Measurements from ENCODE around the gene SPTBN4.
A peak's percentile ranks its signal among the peaks of the same experiment; 100 is the strongest.
"Not testable (repeated sequence)": the region's sequence is repeated elsewhere in the genome, so short reads cannot be mapped to it uniquely, and the experiment has no call there.

SPTBN4 gene

DNA sequence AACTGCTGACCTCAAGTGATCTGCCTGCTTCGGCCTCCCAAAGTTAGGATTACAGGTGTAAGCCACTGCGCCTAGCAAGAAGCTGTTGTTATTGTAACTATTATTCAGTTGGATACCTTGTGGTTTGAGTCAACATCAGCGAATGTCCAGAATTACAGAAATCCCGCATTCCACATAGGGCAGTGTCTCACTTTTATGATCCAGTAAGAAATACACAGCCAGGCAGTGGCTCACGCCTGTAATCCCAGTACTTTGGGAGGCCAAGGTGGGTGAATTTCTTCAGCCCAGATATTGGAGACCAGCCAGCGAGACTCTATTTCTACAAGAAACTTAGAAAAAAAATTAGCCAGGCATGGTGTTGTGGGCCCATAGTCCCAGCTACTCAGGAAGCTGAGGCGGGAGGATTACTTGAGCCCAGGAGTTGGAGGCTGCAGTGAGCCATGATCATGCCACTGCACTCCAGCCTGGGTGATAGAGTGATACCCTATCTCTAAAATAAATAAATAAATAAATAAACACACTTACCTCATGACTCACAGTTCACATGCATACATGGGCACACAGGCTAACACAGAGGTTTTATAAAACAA, 43.8 kb downstream of the SPTBN4 start:
- no peak for DNase-seq

DNA sequence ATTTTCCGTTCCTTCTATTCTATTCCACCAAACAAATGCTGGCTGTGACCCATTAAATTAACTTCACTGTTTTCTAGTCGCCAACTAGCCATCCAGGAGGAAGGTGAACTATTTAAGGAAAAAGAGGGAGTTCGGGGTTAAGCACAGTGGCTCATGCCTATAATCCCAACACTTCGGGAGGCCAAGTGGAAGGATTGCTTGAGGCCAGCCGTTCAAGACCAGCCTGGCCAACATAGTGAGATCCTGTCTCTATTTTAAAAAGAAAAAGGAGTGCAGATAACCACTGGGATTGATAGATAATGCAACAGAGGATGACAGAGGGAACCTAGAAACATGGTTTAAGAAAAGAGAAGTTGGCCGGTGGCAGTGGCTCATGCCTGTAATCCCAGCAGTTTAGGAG, 44.7 kb downstream of the SPTBN4 start:
- DNase-seq, result no peak

DNA sequence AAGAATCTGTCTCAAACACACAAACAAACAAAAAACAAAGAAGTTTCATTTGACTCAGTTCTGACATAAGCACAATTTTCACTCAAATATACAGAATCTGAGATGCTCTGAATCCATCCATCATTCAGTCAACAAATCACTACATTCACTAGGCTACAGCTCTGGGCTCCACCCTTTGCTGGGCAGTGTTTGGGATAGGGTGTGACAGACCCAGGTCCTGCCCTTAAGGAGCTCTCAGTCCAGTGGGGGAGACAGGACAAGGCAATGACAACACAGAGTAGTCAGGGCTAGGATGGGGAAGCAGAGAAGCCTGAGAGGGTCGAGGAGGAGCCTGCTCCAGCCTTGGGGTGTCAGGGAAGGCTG, 45.3 kb downstream of the SPTBN4 start:
- no peak for DNase-seq

DNA sequence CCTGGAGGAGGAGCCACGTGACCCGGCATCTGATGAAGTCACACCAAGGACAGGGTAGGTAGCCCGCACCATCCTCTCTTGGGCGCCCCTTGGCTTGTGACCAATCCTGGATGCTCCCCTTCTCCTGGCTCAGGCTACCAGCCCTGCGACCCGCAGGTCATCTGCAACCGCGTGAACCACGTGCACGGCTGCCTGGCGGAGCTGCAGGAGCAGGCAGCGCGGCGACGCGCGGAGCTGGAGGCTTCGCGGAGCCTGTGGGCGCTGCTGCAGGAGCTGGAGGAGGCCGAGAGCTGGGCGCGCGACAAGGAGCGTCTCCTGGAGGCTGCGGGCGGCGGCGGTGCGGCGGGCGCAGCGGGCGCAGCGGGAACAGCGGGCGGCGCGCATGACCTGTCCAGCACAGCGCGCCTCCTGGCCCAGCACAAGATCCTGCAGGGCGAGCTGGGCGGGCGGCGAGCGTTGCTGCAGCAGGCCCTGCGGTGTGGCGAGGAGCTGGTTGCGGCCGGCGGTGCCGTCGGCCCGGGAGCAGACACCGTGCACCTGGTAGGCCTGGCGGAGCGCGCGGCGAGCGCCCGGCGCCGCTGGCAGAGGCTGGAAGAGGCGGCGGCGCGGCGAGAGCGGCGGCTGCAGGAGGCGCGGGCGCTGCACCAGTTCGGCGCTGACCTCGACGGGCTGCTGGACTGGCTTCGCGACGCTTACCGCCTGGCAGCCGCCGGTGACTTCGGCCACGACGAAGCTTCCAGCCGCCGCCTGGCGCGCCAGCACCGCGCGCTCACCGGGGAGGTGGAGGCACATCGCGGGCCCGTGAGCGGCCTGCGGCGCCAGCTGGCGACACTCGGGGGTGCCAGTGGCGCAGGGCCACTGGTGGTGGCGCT, 45.9 kb downstream of the SPTBN4 start:
- DNase-seq, result no peak

DNA sequence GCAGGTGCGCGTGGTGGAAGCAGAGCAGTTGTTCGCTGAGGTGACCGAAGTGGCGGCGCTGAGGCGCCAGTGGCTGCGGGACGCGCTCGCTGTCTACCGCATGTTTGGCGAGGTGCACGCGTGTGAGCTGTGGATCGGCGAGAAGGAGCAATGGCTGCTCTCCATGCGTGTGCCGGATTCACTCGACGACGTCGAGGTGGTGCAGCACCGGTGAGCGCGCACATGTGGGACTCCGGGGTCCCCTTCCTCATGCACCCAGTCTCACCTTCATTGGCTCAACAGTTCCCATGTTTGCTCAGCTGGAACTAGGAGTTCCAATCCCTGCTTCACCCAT, 46.5 kb downstream of the SPTBN4 start:
- no peak for DNase-seq

DNA sequence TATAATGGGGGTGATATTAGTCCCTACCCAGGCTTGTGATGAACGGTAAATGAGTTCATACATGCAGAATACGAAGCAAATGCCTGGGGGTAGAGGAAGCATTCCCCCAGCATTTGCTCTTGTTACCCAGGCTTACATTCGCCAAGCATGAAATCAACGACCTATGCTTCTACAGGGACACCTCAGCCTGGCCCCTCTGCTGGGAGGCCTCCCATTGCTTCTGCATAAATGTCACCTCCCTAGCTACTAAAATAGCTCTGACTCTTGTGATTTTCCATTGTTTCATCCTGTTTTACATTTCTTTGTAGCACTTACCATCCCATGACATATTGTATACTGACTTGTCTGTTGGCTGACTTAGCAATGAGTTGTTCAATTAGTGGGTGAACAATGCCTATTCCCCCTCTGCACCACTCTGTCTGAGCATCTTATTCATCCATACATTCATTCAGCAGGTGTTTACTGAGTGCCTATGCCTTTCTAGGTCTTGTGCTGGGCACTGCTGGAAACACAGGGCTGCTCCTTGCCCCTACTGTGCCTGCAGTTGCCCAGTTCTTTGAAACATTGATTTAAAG, 47.0 kb downstream of the SPTBN4 start:
- DNase-seq, result no peak

DNA sequence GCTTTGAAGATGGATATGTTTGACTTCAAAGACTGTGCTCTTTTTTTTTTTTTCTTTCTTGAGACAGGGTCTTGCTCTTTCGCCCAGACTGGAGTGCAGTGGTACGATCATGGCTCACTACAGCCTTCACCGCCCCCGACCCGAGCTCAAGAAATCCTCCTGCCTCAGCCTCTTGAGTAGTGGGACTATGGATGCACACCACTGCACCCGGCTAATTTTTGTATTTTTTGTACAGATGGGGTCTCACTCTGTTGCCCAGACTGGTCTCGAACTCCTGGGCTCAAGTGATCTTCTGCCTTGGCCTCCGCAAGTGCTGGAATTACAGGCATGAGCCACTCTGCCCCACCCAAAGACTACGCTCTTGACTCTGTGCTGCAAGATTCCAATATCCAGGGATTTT, 50.4 kb downstream of the SPTBN4 start:
- DNase-seq, result no peak

DNA sequence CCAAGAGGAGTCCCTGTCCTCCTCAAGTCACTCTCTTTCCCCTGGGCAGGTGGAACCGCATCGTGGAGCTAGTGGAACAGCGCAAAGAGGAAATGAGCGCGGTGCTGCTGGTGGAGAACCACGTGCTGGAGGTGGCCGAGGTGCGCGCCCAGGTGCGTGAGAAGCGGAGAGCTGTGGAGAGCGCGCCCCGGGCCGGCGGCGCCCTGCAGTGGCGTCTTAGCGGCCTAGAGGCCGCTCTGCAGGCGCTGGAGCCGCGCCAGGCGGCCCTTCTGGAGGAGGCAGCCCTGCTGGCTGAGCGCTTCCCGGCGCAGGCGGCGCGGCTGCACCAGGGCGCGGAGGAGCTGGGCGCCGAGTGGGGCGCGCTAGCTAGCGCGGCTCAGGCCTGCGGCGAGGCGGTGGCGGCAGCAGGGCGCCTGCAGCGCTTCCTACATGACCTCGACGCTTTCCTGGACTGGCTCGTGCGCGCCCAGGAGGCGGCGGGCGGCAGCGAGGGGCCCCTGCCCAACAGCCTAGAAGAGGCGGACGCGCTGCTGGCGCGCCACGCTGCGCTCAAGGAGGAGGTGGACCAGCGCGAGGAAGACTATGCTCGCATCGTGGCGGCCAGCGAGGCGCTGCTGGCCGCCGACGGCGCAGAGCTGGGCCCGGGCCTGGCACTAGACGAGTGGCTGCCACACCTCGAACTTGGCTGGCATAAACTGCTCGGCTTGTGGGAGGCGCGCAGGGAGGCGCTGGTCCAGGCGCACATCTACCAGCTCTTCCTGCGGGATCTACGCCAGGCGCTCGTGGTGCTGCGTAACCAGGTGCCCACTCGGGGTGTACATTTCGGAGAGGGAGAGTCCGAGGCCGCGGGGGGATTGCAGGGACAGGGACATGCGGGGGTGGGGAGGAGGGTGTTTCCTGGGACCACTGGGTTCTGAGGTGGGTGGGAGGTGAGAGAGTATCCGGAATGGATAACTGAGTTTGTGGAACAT, 52.8 kb downstream of the SPTBN4 start:
- peak; percentile 12 for DNase-seq

DNA sequence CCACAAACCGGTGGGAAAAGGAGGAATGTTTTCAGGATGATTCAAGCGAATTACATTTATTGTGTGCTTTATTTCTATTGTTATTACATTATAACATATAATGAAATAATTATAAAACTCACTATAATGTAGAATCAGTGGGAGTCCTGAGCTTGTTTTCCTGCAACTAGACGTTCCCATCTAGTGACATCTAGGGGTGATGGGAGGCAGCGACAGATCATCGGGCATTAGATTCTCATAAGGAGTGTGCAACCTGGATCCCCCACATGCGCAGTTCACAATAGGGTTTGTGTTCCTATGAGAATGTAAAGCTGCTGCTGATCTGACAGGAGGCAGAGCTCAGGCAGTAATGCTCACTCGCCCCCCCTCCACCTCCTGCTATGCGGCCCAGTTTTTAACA, 54.5 kb downstream of the SPTBN4 start:
- no peak for DNase-seq

DNA sequence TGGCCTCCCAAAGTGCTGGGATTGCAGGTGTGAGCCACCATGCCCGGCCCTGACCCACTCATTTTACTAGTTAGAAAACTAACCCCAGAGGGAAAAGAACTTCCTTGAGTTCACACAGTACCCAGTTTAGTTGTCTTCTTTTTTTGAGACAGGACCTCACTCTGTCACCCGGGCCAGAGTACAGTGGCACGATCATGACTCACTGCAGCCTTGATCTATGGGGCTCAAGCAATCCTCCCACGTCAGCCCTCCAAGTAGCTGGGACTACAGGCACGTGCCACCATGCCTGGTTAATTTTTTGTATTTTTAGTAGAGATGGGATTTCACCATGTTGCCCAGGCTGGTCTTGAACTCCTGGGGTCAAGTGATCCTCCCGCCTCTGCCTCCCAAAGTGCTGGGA, 55.1 kb downstream of the SPTBN4 start:
- DNase-seq, result not testable (repeated sequence)

DNA sequence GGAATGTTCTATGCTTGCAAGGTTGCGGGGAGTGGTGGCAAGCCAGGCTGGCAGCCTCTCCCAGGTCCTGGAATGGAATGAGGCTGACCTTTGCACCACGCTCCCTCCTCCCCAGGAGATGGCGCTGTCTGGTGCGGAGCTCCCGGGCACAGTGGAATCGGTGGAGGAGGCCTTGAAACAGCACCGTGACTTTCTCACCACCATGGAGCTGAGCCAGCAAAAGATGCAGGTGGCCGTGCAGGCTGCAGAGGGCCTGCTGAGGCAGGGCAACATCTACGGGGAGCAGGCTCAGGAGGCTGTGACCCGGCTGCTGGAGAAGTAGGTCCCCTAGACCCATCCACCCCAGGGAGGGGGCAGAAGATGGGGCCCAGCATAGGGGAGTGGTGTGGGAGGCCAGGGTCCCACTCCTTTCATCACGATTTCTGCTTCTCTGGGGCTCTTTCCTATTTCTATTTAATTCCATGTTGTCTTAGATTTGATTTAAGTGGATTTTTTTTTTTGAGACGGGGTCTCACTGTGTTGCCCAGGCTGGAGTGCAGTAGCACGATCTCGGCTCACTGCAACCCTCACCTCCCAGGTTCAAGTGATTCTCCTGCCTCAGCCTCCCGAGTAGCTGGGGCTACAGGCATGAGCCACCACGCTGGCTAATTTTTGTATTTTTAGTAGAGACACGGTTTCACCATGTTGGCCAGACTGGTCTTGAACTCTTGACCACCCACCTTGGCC, 56.7 kb downstream of the SPTBN4 start:
- peak; percentile 31 for DNase-seq

DNA sequence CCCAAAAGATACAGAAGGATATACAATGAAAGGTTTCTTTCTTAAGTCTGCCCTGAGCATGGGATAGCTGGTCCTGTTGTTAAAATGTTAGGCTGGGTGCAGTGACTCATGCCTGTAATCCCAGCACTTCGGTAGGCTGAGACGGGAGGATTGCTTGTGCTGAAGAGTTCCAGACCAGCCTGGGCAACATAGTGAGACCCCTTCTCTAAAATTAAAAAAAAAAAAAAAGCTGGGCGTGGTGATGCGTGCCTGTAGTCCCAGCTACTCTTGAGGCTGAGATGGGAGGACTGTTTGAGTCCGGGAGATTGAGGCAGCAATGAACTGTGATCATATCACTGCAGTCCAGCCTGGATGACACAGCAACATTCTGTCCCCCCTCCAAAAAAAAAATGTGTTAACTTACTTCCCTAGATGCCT, 57.3 kb downstream of the SPTBN4 start:
- DNase-seq, result no peak

DNA sequence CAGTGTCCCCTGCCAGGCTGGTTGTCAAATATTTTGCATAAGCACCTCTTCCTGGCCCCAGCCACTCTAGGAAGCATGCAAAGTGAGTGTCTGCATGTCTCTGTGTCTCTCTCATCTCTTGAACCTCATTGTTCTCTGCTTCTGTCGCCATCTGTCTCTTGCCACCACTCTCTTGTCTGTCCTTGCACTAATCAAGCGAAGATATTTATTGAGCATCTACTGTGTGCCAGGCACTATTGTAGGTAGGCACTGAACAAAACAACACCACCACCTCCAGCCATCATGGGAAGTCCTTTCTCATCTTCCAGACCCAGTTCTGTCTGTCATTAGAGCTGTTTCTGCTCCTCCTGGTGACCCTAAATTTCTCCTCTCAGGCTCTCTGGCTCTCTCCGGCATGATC, 57.9 kb downstream of the SPTBN4 start:
- no peak for DNase-seq

DNA sequence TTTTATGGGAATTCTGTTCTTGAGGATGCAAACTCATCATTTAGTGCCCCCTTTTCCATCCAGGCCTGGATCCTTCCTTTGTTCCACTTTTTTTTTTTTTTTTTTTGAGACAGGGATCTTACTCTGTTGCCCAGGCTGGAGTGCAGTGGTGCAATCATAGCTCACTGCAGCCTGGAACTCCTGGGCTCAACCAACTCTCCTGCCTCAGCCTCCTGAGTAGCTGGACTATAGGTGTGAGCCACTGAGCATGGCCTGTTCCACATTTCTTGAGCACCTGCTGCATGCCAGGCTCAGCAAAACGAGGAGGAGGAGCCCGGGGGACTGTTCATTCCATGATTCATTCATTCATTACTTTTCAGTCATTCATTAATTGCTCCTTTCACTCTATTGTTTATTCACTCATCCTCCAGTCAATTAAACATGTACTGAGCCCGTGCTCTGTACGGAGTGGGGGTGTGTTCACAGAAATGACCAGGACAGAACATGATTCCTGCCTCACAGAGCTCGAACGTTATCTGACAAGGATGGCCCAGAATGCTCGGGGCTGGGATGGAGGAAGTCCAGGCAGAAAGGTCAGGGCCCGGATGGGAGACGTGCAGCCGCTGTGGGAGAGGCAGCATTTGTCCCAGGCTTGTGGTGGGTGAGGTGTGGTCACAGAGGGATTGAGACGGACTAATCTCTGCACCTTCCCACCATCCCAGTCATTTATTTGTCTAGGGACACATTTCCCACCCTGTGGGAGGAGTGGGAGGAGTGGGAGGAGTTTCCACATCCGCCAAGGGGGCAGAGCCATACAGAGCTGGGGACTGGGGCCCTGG, 58.6 kb downstream of the SPTBN4 start:
- no peak for DNase-seq

DNA sequence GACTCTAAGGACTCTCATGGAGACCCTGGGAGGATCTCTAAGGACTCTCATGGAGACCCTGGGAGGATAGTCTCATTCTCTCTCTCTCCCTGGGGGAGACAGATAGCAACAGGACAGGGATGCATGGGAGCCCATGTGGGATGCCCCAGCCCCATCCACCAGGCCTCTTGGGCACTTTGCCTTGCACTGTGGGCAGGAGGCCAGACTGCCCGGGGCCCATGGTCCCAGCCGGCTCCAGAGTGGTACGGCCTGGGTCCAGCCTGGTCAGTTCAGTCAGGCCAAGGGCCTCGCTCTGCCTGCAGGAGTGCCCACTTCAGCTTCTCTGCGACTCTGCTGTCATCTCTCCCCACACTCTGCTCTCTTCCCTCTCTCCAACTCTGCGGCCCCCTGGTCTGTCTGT, 61.3 kb downstream of the SPTBN4 start:
- no peak for DNase-seq

DNA sequence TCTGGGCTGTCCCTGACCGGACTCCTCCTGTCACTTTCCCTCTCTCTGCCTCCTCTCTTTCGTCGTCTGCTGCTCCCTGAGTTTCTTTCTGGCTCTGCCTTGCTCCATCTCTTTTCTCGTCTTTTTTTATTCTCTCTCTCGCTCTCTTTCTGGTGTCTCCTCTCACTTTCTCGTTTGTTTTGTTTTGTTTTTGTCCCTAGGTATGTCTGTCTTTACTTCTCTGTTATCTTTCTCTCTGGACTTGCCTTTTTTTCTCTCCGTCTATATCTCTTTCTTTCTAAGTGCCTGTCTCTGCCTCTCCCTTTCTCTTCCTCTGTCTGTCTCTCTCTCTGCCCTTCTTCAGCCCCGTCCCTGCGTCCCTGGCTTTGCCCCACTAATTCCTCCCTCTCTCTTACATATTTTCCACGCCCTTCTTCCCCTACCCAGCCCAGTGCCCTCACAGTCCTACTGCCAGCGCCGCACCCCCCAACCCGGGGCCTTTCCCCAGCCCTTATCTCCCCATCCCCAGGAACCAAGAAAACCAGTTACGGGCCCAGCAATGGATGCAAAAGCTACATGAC, 61.8 kb downstream of the SPTBN4 start:
- no peak for DNase-seq

DNA sequence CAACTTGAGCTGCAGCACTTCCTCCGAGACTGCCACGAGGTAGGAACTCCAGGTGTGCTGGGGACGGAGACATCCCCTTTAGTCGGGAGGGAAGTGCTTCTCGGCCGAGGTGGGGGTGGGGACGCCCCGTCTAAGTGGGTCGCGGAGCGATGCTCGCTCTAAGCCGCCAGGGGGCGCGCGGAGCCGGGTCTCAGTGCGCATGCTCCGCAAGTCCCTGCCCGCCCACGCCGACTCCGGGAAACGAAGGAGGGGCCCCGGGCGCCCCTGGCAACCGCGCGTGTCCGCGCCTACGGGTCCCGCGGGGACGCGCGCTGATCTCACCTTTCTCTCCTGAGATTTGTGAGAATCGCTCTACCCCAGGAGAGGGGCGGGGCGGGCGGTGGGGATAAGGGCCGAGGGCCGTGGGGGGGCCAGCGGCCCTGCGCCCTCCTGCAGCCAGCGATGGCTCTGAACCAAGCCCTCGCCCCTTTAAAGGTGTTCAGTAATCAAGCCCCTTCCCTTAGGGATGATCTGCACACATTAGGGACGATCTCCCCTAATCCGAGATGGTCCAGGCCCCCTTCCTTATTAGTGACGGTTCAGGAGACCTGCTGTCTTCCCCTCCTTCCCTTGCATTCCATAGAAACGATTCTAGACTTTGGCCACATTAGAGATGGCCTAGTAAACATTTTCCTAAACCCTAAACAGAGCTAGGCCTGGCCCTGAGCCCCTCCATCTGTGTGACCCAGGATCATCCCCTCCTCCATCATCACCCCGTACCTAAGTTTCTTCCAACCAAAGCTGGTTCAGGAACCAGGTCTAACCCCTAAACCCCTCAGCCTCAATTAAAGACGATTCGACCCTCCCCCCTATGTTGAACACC, 62.5 kb downstream of the SPTBN4 start:
- DNase-seq, result peak; percentile 84

DNA sequence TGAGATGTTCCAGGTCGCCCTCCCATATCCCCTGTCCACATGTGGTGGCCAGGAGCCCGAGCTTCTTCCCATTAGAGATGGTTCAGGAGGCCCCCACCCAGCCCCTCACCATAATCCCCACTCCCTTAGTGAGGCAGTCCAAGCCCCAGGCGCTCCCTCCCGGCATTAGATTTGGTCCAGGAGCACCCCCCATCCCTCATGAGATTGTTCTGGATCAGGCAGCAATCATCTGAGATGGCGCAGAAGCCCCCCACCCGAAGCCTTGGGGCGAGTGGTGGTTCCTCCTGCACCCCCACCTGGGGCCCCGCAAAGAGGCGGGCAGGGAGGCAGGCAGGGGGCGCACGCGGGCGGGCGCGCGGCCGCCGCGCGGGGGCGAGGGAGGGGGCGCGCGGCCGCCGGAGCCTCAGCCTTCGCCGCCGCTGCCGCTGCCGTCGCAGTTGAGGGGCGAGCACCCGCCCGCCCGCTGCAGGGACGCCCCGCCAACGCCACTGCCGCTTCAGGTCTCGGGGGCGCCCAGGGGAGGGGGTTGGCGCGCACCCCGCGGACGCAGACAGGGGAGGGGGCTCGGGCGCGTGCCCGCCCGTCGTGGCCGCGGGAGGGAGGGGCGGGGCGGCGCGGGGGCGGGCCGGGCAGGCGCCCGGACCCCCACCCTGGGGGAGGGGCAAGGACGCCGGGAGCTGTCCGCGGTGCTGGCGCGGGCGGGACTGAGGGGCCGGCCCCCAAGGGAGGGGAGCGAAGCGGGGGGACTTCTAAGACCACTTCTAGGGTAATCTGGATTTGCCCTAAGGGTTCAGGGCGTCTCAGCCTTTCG, 63.5 kb downstream of the SPTBN4 start:
- DNase-seq, result peak; percentile 23

DNA sequence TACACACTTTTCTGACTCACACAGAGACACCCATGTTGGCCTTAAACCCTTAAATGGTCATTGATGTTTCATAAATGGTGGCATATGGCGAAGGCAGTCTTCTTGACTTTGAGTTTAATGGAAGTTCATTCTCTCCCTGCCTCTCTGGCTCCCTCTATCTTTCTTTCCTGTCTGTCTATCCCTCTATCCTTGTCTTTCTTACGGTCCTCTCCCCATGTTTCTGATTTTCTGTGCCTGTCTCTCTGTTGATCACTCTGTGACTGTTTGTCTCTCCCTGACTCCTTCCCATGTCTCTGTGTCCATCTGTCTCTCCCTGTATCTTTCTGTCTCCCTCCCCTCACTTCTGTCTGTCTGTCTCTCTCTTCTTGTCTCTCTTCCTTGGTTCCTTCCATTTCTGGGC, 66.7 kb downstream of the SPTBN4 start:
- no peak for DNase-seq

Measured in NCI-H510A (cell line).